GM12872 (cell line): ENCODE measurements around the gene EXOC3L1.

Experiments used
- CTCF ChIP-seq: IDR thresholded peaks from 3 replicates; pipeline ENCODE4 v1.5.1; 2011; ENCODE audit warnings: low read depth, mild to moderate bottlenecking, low read length, moderate library complexity; ENCODE audit not compliant: insufficient read depth

Gene EXOC3L1

DNA sequence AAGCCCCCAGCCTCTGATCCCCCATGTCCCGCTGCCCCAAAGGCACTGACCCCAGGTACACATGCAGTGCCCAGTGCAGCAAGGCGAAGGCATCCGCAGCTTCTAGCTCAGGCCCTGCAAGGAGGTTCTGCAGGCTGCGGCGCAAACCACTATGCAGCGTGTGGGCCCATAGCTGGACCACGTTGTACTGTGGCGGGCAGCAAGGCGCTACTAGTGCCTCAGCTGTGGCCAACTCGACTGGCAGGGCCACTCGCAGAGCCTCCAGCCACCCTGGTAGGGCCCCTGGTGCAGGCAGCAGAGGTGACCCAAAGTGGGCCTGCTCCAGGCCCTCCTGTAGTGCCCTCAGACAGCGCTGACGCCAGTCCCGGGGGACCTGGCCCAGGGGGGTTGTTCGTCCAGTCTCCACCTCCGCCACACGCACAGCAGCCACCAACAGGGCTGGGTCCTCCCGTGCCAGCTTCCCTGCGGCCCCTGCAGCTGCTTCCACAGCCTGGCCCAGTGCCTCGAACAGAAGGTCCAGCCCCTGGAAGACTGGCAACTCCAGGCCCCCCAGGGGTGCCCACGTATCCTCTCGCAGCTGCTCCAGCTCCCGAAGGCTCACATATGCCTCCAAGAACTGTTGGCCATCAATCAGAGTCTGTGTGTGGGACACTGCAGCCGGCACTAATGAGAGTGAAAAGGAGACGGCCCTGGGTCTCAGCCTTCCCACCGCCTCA, 2.6 kb downstream of the EXOC3L1 start:
- no peak for TF ChIP-seq CTCF

GRCh38 chr16:67186550-67186950, 3.4 kb downstream of the EXOC3L1 start:
- TF ChIP-seq CTCF, result no peak

GRCh38 chr16:67185651-67186134, 4.2 kb downstream of the EXOC3L1 start:
- no peak for TF ChIP-seq CTCF

GRCh38 chr16:67184995-67185650, 4.8 kb downstream of the EXOC3L1 start:
- TF ChIP-seq CTCF, result peak; percentile 87

DNA sequence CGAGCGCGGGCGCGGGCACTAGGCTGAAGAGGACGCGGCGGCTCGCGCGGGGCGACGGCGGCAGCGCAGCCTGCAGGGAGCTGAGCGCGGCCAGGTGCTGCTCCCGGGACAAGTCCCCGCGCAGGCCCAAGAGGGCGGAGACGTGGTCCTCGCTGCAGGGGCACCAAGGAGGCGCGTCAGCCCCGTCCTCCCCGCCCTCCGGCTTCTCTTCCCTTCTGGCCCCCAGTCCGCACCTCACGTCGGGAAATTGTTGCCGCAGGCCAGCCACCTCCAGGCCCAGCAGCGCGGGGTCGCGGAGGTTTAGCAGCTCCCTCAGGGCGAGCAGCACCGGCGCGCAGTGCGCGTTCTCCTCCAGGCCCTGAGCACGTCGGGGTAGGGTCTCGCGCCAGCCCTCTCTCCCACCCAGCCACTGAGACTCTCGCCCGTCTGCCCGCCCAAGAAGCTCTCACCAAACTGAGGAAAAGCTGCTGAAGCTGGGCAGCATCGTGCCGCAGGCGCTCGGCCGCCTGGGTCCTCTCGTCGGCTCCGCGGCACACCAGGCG, 5.4 kb downstream of the EXOC3L1 start:
- no peak for TF ChIP-seq CTCF

GRCh38 chr16:67183627-67184452, 6.1 kb downstream of the EXOC3L1 start, which contains the start of gene MATCAP1:
Gene MATCAP1 (minus strand): TSS chr16:67183963. CDS start chr16:67180610, 3,353 bp downstream.
- no peak for TF ChIP-seq CTCF

DNA sequence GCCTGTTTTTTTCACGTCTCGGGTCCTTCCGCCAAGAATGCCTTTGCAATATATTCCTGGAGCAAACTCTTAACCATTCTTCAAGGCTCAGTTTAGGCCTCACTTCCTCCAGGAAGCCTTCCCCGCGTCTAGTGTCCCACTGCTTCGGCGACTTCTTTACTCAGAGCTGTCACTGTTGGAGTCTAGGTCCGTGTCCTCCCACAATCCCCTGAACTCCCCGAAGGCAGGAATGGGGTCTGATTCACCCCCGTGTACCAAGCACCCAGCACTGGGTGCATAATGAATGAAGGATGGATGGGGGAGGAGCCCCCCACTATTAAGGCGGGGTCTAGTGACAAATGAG, 6.7 kb downstream of the EXOC3L1 start:
- TF ChIP-seq CTCF, result no peak
